ENCODE results near the gene IRF8.

- TF ChIP-seq CTCF (IDR thresholded peaks at IDR 0.05 in 8 of 11, conservative IDR thresholded peaks at IDR 0.05 in 3 of 11) (no peak), POLR2AphosphoS5 (IDR thresholded peaks at IDR 0.05) (peak; percentile 39 to 65 (median 58)), POLR2A (IDR thresholded peaks at IDR 0.05) (no peak)
These were observed 46.4 kb downstream of the IRF8 start for GRCh38 chr16:85945424-85945751.
